HG03135 (cell line): ENCODE measurements around the gene TCF7L2.

Source experiments
- ATAC-seq: cut with Tn5 transposase; IDR thresholded peaks from one replicate; pipeline ENCODE4 v1.9.1; 2021; ENCODE audit warnings: mild to moderate bottlenecking, moderate library complexity; ENCODE audit not compliant: unreplicated experiment

The TCF7L2 gene

DNA sequence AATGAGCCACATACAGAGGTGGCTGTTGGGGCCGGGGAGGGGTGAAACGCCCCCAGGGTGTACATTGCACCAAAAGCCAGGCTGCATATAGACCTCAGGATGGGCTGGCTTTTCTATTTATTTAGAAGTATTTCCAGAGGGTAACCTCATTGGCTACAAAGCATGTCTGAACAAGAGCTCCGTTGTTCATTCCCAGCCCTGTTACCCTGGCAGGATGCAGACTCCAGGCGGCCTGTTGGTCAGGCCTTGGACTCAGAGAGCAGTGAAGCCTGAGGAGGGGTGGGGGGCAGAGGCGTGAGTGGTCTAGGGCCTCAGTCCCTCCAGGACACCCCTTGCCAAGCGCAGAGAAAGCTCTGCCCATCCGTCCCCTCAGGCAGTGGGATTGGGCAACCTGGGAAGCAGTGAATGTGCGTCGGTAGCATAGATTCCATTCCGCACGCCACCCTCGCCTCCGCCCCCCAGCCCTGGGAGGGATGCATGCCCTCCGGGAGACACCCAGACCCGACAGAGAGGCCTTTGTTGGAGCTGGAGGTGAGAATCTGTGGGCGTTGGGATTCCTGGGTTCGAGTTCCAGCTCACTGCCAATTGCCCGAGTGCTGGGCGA, 41.9 kb downstream of the TCF7L2 start:
- ATAC-seq: no peak

GRCh38 chr10:112996462-112996861, 46.4 kb downstream of the TCF7L2 start:
- no peak for ATAC-seq

- no peak for ATAC-seq
Observed at GRCh38 chr10:112999102-112999501, 49.1 kb downstream of the TCF7L2 start.

DNA sequence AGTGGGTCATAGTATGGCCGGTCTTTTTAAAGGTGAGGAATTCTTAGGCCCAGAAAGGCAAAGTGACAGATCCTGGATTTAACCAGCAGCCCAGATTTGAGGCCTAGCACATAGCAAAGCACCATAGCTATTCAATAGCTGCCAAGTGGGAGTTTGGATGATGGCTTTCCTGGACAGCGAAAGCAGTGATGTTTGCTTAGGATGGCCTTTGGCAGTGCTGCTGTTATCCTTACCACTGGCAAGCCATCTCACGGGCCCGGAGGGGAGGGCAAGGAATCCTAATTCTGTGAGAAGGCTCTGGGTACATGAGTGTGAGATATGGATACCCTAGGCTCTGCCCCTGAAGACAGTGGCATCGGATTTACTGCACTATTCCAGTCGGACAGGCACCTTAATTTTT, 50.4 kb downstream of the TCF7L2 start:
- no peak for ATAC-seq

GRCh38 chr10:113000876-113001598, 51.0 kb downstream of the TCF7L2 start:
- no peak for ATAC-seq

GRCh38 chr10:113001599-113002448, 51.8 kb downstream of the TCF7L2 start:
- ATAC-seq: no peak

- no peak for ATAC-seq
Observed at GRCh38 chr10:113002449-113002777, 52.4 kb downstream of the TCF7L2 start.

DNA sequence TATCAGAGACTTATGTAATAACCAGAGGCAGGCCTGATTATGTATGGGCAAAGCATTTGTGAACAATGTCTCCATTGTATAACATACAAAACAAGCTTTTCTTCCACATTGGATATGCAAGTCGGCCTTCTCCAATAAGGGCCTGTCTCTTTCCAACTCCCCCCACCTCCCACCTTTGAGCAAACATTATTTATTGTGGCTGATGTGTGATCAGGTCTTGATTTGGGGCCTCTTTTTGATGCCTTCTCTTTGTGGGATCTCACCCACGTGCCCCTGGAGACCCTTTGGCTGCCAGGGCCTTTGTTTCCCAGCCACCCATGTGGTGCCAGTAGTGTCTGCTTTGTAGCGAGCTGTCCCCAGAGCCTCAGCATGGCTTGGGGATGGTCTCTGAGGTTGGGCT, 53.0 kb downstream of the TCF7L2 start:
- no peak for ATAC-seq

GRCh38 chr10:113004069-113004618, 54.1 kb downstream of the TCF7L2 start:
- no peak for ATAC-seq

GRCh38 chr10:113005380-113005779, 55.3 kb downstream of the TCF7L2 start:
- ATAC-seq: no peak

- no peak for ATAC-seq
Observed at GRCh38 chr10:113006656-113007342, 56.8 kb downstream of the TCF7L2 start.

- ATAC-seq: no peak
Observed at GRCh38 chr10:113007343-113007771, 57.3 kb downstream of the TCF7L2 start.

DNA sequence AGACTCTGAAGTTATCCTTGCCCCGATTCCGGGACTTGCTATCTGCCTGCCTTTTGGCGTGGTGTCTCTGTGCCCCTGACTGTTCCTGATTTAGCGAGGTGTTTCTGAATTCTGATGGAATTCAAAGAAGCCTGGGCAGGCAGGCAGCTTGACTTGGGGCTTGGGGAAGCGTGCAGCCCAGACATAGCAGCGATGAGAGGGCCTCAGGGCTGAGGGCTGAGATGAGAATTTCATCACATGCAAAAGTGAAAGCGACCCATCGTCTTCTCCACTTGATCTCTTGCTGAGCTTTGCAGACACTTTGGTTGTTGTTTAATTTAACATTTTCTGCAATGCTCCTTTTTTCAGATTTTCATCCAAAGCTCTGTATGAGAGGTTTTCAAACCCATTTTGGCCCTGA, 57.8 kb downstream of the TCF7L2 start:
- no peak for ATAC-seq

GRCh38 chr10:113011592-113012374, 61.7 kb downstream of the TCF7L2 start:
- no peak for ATAC-seq

GRCh38 chr10:113015201-113015600, 65.2 kb downstream of the TCF7L2 start:
- ATAC-seq: no peak

- ATAC-seq: no peak
Observed at GRCh38 chr10:113017376-113017775, 67.3 kb downstream of the TCF7L2 start.

DNA sequence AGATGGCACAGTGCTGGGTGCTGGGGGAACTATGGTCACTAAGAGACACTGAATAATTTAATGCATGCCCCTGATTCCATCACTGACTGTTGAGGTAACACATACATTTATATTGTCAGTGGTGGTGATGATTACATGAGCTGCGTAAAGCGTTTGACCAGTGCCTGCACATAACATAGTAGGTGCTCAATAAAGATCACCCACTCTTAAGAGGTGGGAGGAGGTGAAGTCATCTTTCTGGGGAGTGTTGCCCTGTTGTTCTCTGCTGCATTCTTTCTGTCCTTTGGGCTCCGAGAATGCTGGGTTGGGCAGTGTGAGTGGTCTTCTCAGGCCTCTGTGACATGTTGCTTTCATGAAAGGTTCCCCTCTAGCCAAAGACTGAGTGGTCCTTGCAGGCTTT, 68.0 kb downstream of the TCF7L2 start:
- no peak for ATAC-seq

- ATAC-seq: no peak
Observed at GRCh38 chr10:113019096-113019495, 69.0 kb downstream of the TCF7L2 start.

GRCh38 chr10:113019692-113020474, 69.8 kb downstream of the TCF7L2 start:
- ATAC-seq: no peak

- no peak for ATAC-seq
Observed at GRCh38 chr10:113020475-113020753, 70.4 kb downstream of the TCF7L2 start.
